Upper lobe of left lung (tissue), 6 donors: ENCODE data around the gene CNEP1R1. TPM values are rescaled to one million over a fixed set of nuclear protein-coding genes. Genes with fewer than 3 reads are reported as not detected.
A peak's percentile ranks its signal among the peaks of the same experiment; 100 is the strongest.

ENCODE experiments used
- ATAC-seq, 2 donors: fragments of 200-7000 bp; cut with Tn5 transposase; one replicate each; pipeline ENCODE4 v1.9.1; 2022; ENCODE audit warnings: mild to moderate bottlenecking in 2 of 2, moderate library complexity in 2 of 2; ENCODE audit not compliant: low FRiP score in 2 of 2
- DNase-seq, 2 donors: peaks; one replicate each; pipeline ENCODE4 v3.0.0-alpha.2; 2019 to 2020
- H3K27ac ChIP-seq, 4 donors: fragments of 200-600 bp; sonication (generic); one replicate each; pipeline ENCODE4 v1.5.1; 2016 to 2019
- H3K27me3 ChIP-seq, 4 donors: fragments of 200-600 bp; sonication (generic); one replicate each; pipeline ENCODE4 v1.5.1; 2017 to 2019
- H3K36me3 ChIP-seq, 4 donors: fragments of 200-600 bp; sonication (generic); one replicate each; pipeline ENCODE4 v1.5.1; 2016 to 2019
- H3K4me1 ChIP-seq, 4 donors: fragments of 200-600 bp; sonication (generic); one replicate each; pipeline ENCODE4 v1.5.1; 2018 to 2019
- H3K4me3 ChIP-seq, 4 donors: fragments of 200-600 bp; sonication (generic); one replicate each; pipeline ENCODE4 v1.5.1; 2017 to 2019; ENCODE audit warnings: mild to moderate bottlenecking in 2 of 4, moderate library complexity in 1 of 4
- H3K9me3 ChIP-seq, 4 donors: fragments of 200-600 bp; sonication (generic); one replicate each; pipeline ENCODE4 v1.5.1; 2018 to 2019
- CTCF ChIP-seq, 6 experiments: fragments of 450-650 bp in 4 of 6; fragments of 200-600 bp in 2 of 6; sonication (generic) in 2 of 6; IDR thresholded peaks; one replicate each; pipeline ENCODE4 v1.5.1; 2016 to 2019; ENCODE audit warnings: antibody characterized with exemption in 6 of 6
- EP300 ChIP-seq, 4 donors: sonication (generic); formaldehyde crosslinking; IDR thresholded peaks; one replicate each; pipeline ENCODE4 v1.5.1; 2017; ENCODE audit warnings: antibody characterized with exemption in 4 of 4, control low read depth in 2 of 4
- POLR2A ChIP-seq, 4 donors: fragments of 450-650 bp; IDR thresholded peaks; one replicate each; pipeline ENCODE4 v1.5.1; 2016 to 2017; ENCODE audit warnings: antibody characterized with exemption in 4 of 4, mild to moderate bottlenecking in 2 of 4
- POLR2AphosphoS5 ChIP-seq, 2 donors: sonication (generic); formaldehyde crosslinking; IDR thresholded peaks; one replicate each; pipeline ENCODE4 v1.5.1; 2017; ENCODE audit warnings: antibody characterized with exemption in 2 of 2
- WGBS, 2 donors: methylation state at CpG; one replicate each; pipeline ENCODE4 v1.1.5; 2017 to 2018; 5-methylcytosine and 5-hydroxymethylcytosine counted together
- total RNA-seq, 6 donors: library from RNA; depleted of rRNA in 4 of 6; stranded (reverse); fragments of >200 nt in 4 of 6; gene quantifications; one replicate each; pipeline versions ENCODE4 v1.1.0 to v1.2.1, GENCODE V29; 2016 to 2021
- donor health status: DM: no; HTN: no; CAD: no; lungs with moderate emphysema.
- donor health status: DM: no; HTN: yes; CAD: no; lungs with severe emphysema.

Gene CNEP1R1
- total RNA-seq, 6 donors from 2014 or later = 1.0 to 21.8 (median 15.4) TPM

- peaks cover 3 to 35% (median 23%) of the 10 kb centered on the region in 4 donors for H3K4me1 ChIP-seq
- no peak overlapping the region for H3K27ac ChIP-seq
- ATAC-seq (no peak), DNase-seq (peak in 1 of 2 donors; percentile 41)
- no peak for TF ChIP-seq EP300 (IDR thresholded peaks at IDR 0.05)
- TF ChIP-seq POLR2AphosphoS5 (IDR thresholded peaks at IDR 0.05) = no peak
- TF ChIP-seq POLR2A (IDR thresholded peaks at IDR 0.05) = no peak
- no peak for TF ChIP-seq CTCF (IDR thresholded peaks at IDR 0.05)
- 28 to 77% methylated on average over 1 of the region's 1 CpG for WGBS, 2 donors
- no peak overlapping the region for H3K4me3 ChIP-seq
- no peaks in the 10 kb centered on the region for H3K9me3 ChIP-seq
- no peaks in the 10 kb centered on the region for H3K27me3 ChIP-seq
- H3K36me3 ChIP-seq = peaks cover 0 to 10% (median 3%) of the 10 kb centered on the region in 4 donors
These were observed 15.7 kb downstream of the CNEP1R1 start for GRCh38 chr16:50040710-50041109.

- Histone ChIP-seq H3K27me3 (no peaks in the 10 kb centered on the region), H3K4me1 (peaks cover 0 to 17% (median 9%) of the 10 kb centered on the region in 4 donors), H3K4me3 (no peak overlapping the region), H3K27ac (no peak overlapping the region), H3K9me3 (no peaks in the 10 kb centered on the region), H3K36me3 (no peaks in the 10 kb centered on the region)
- TF ChIP-seq POLR2AphosphoS5 (IDR thresholded peaks at IDR 0.05) (no peak), POLR2A (IDR thresholded peaks at IDR 0.05) (no peak), EP300 (IDR thresholded peaks at IDR 0.05) (no peak), CTCF (IDR thresholded peaks at IDR 0.05) (no peak)
- ATAC-seq (no peak), DNase-seq (no peak)
- WGBS, 2 donors = 84 to 89% methylated on average over 5 of the region's 5 CpGs
These were observed 18.3 kb downstream of the CNEP1R1 start for GRCh38 chr16:50043358-50043757.

GRCh38 chr16:50045412-50045811 is 20.4 kb downstream of the CNEP1R1 start:
- H3K27me3 ChIP-seq = no peaks in the 10 kb centered on the region
- DNase-seq (no peak), ATAC-seq (no peak)
- TF ChIP-seq POLR2AphosphoS5 (IDR thresholded peaks at IDR 0.05) (no peak), EP300 (IDR thresholded peaks at IDR 0.05) (no peak), CTCF (IDR thresholded peaks at IDR 0.05) (no peak), POLR2A (IDR thresholded peaks at IDR 0.05) (no peak)
- WGBS, 2 donors = 50 to 54% methylated on average over 4 of the region's 4 CpGs
- no peak overlapping the region for H3K27ac ChIP-seq
- no peaks in the 10 kb centered on the region for H3K9me3 ChIP-seq
- peaks cover 0 to under 1% (median 0%) of the 10 kb centered on the region in 4 donors for H3K4me1 ChIP-seq
- H3K4me3 ChIP-seq = no peak overlapping the region
- H3K36me3 ChIP-seq = no peaks in the 10 kb centered on the region

GRCh38 chr16:50046853-50047252 is 21.8 kb downstream of the CNEP1R1 start:
- DNase-seq = no peak
- Histone ChIP-seq H3K9me3 (no peaks in the 10 kb centered on the region), H3K27me3 (no peaks in the 10 kb centered on the region), H3K27ac (no peak overlapping the region), H3K36me3 (no peaks in the 10 kb centered on the region), H3K4me1 (no peaks in the 10 kb centered on the region), H3K4me3 (no peak overlapping the region)
- no peak for TF ChIP-seq POLR2AphosphoS5 (IDR thresholded peaks at IDR 0.05)
- no peak for ATAC-seq
- WGBS, 2 donors = 88 to 90% methylated on average over 6 of the region's 6 CpGs

GRCh38 chr16:50047864-50048263 is 22.8 kb downstream of the CNEP1R1 start:
- no peaks in the 10 kb centered on the region for H3K36me3 ChIP-seq
- DNase-seq (no peak), ATAC-seq (no peak)
- no peak overlapping the region for H3K27ac ChIP-seq
- H3K27me3 ChIP-seq = no peaks in the 10 kb centered on the region
- TF ChIP-seq POLR2A (IDR thresholded peaks at IDR 0.05) (no peak), EP300 (IDR thresholded peaks at IDR 0.05) (no peak), POLR2AphosphoS5 (IDR thresholded peaks at IDR 0.05) (no peak), CTCF (IDR thresholded peaks at IDR 0.05) (no peak)
- H3K4me1 ChIP-seq = no peaks in the 10 kb centered on the region
- 72 to 79% methylated on average over 2 of the region's 2 CpGs for WGBS, 2 donors
- no peaks in the 10 kb centered on the region for H3K9me3 ChIP-seq
- no peak overlapping the region for H3K4me3 ChIP-seq
